Skin of body (tissue), 2 donors: Measurements from ENCODE around the gene APBA2. TPM values are rescaled to one million over a fixed set of nuclear protein-coding genes. Genes with fewer than 3 reads are reported as not detected.
"Not testable (repeated sequence)": the region's sequence is repeated elsewhere in the genome, so short reads cannot be mapped to it uniquely, and the experiment has no call there.

ENCODE experiments used
- DNase-seq: peaks from one replicate; lab custom pipeline; 2025; lab: John Stamatoyannopoulos, UW
- total RNA-seq: library from RNA; depleted of rRNA; stranded (reverse); fragments of >200 nt; gene quantifications from one replicate; pipeline ENCODE4 v1.2.3, GENCODE V29; 2014

Gene APBA2
- total RNA-seq, 1 donor from 2014 or later = 7.1 TPM

- DNase-seq = no peak
These were observed 147.0 kb downstream of the APBA2 start for GRCh38 chr15:29032751-29033150.

- no peak for DNase-seq
These were observed 148.4 kb downstream of the APBA2 start for GRCh38 chr15:29034151-29034550.

- DNase-seq = no peak
These were observed 149.0 kb downstream of the APBA2 start for GRCh38 chr15:29034593-29035335.

- DNase-seq = no peak
These were observed 149.8 kb downstream of the APBA2 start for GRCh38 chr15:29035336-29036285.

GRCh38 chr15:29037997-29038705, 152.4 kb downstream of the APBA2 start:
- no peak for DNase-seq

- DNase-seq = no peak
These were observed 153.9 kb downstream of the APBA2 start for GRCh38 chr15:29039466-29040369.

GRCh38 chr15:29040370-29040751, 154.6 kb downstream of the APBA2 start:
- DNase-seq = peak; percentile 49

GRCh38 chr15:29043736-29044502, 158.1 kb downstream of the APBA2 start:
- no peak for DNase-seq

- no peak for DNase-seq
These were observed 158.7 kb downstream of the APBA2 start for GRCh38 chr15:29044503-29044901.

- not testable (repeated sequence) for DNase-seq
These were observed 159.4 kb downstream of the APBA2 start for GRCh38 chr15:29045161-29045560.

- no peak for DNase-seq
These were observed 159.9 kb downstream of the APBA2 start for GRCh38 chr15:29045717-29046116.

- no peak for DNase-seq
These were observed 160.6 kb downstream of the APBA2 start for GRCh38 chr15:29046281-29046810.

GRCh38 chr15:29046977-29047376, 161.2 kb downstream of the APBA2 start:
- peak; percentile 22 for DNase-seq

GRCh38 chr15:29048011-29048410, 162.2 kb downstream of the APBA2 start:
- DNase-seq = no peak

- DNase-seq = peak; percentile 58
These were observed 165.1 kb downstream of the APBA2 start for GRCh38 chr15:29050870-29051269.

GRCh38 chr15:29051422-29051821, 165.6 kb downstream of the APBA2 start:
- DNase-seq = no peak

GRCh38 chr15:29053006-29053405, 167.2 kb downstream of the APBA2 start:
- no peak for DNase-seq

- no peak for DNase-seq
These were observed 167.9 kb downstream of the APBA2 start for GRCh38 chr15:29053661-29054131.
